ENCODE results near the gene HIKESHI.

DNA sequence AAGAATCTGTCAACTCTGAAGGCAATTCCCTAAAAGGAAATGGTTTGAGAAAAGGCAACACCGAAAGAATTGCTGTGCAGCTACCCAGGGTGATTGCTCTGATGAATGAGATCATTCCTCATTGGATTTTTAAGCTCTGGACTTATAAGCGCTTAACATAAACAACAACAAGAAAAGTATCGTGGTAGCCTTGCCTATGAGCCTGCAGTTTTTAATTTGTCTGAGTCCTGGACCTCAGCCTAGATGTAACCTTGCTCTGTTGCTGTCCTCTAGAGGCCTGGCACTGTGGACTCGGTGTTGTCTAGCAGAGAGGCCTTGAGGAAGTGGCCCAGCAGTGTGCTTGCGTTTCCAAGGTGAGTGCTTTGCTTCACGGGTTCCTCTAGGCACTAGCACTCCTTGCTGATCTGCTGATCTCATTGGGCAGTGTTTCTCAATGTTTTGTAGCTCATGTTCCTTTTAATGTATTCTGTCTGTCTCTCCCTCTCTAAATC lies 93.1 kb downstream of the HIKESHI start:
- TF ChIP-seq EZH2 (IDR thresholded peaks at IDR 0.05; ENCODE audit: insufficient read depth, poor library complexity, severe bottlenecking) (no peak), EZH2phosphoT487 (IDR thresholded peaks at IDR 0.05; ENCODE audit: insufficient read depth, low read depth) (no peak)

Measured in GM23248 (cell line).